ENCODE results near the gene RASAL3.
"Not testable (repeated sequence)": the region's sequence is repeated elsewhere in the genome, so short reads cannot be mapped to it uniquely, and the experiment has no call there.

Gene RASAL3

GRCh38 chr19:15475169-15475568, 10.8 kb upstream of the RASAL3 start:
- no peaks in the 10 kb centered on the region for H3K27me3 ChIP-seq (ENCODE audit: insufficient read depth, low read length, poor library complexity, severe bottlenecking)
- no peak for TF ChIP-seq EZH2phosphoT487 (IDR thresholded peaks at IDR 0.05; ENCODE audit: borderline replicate concordance)
- TF ChIP-seq, protein P1, sequence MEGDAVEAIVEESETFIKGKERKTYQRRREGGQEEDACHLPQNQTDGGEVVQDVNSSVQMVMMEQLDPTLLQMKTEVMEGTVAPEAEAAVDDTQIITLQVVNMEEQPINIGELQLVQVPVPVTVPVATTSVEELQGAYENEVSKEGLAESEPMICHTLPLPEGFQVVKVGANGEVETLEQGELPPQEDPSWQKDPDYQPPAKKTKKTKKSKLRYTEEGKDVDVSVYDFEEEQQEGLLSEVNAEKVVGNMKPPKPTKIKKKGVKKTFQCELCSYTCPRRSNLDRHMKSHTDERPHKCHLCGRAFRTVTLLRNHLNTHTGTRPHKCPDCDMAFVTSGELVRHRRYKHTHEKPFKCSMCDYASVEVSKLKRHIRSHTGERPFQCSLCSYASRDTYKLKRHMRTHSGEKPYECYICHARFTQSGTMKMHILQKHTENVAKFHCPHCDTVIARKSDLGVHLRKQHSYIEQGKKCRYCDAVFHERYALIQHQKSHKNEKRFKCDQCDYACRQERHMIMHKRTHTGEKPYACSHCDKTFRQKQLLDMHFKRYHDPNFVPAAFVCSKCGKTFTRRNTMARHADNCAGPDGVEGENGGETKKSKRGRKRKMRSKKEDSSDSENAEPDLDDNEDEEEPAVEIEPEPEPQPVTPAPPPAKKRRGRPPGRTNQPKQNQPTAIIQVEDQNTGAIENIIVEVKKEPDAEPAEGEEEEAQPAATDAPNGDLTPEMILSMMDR (conservative IDR thresholded peaks at IDR 0.05; ENCODE audit: low read length), result no peak
- H3K36me3 ChIP-seq (ENCODE audit: insufficient read depth, low read length), result no peaks in the 10 kb centered on the region
- no peak overlapping the region for H3K9ac ChIP-seq (ENCODE audit: low read depth, low read length, poor library complexity, severe bottlenecking)
- no peaks in the 10 kb centered on the region for H3K79me2 ChIP-seq (ENCODE audit: insufficient read depth, low read length)
- no peaks in the 10 kb centered on the region for H4K20me1 ChIP-seq (ENCODE audit: insufficient read depth, low read length, poor library complexity, severe bottlenecking)
- H3K4me2 ChIP-seq (ENCODE audit: low read depth, low read length, poor library complexity, severe bottlenecking), result no peak overlapping the region
- H2AFZ ChIP-seq (ENCODE audit: low read length), result no peak overlapping the region
- no peaks in the 10 kb centered on the region for H3K9me3 ChIP-seq (ENCODE audit: insufficient read depth, low read depth, low read length)
- no peak overlapping the region for H3K4me3 ChIP-seq (ENCODE audit: low read length, poor library complexity, severe bottlenecking)
- peaks cover 17% of the 10 kb centered on the region for H3K4me1 ChIP-seq (ENCODE audit: insufficient read depth, low read length, poor library complexity, severe bottlenecking)
- peaks cover 3% of the 10 kb centered on the region; the same call in 1 of the 2 replicates for H3F3A ChIP-seq (ENCODE audit: low read depth)
- no peaks in the 10 kb centered on the region for H3K9me2 ChIP-seq (replicated peaks; ENCODE audit: low read depth, low read length)

DNA sequence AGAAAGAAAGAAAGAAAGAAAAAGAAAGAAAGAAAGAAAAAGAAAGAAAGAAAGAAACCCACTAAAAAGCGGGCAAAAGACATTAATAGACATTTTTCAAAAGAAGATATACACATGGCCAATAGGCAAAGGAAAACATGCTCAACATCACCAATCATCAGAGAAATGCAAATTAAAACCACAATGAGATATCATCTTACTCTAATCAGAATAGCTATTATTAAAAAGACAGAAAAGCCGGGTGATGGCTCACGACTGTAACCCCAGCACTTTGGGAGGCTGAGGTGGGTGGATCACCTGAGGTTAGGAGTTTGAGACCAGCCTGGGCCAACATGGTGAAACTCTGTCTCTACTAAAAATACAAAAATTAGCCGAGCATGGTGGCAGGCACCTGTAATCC, 9.5 kb upstream of the RASAL3 start:
- peaks cover 21% of the 10 kb centered on the region for H3K4me1 ChIP-seq (ENCODE audit: insufficient read depth, low read length, poor library complexity, severe bottlenecking)
- H3K9ac ChIP-seq (ENCODE audit: low read depth, low read length, poor library complexity, severe bottlenecking); H3K79me2 ChIP-seq (ENCODE audit: insufficient read depth, low read length); H3K4me2 ChIP-seq (ENCODE audit: low read depth, low read length, poor library complexity, severe bottlenecking); H4K20me1 ChIP-seq (ENCODE audit: insufficient read depth, low read length, poor library complexity, severe bottlenecking); H3K9me3 ChIP-seq (ENCODE audit: insufficient read depth, low read depth, low read length); H3K27me3 ChIP-seq (ENCODE audit: insufficient read depth, low read length, poor library complexity, severe bottlenecking); H3K36me3 ChIP-seq (ENCODE audit: insufficient read depth, low read length); H3F3A ChIP-seq (ENCODE audit: low read depth); H3K4me3 ChIP-seq (ENCODE audit: low read length, poor library complexity, severe bottlenecking); H2AFZ ChIP-seq (ENCODE audit: low read length); H3K9me2 ChIP-seq (replicated peaks; ENCODE audit: low read depth, low read length): not testable (repeated sequence)

GRCh38 chr19:15471639-15472101, 7.3 kb upstream of the RASAL3 start:
- no peak overlapping the region for H3K4me3 ChIP-seq (ENCODE audit: low read length, poor library complexity, severe bottlenecking)

More at GRCh38 chr19:15471639-15472101, 7.3 kb upstream of the RASAL3 start:
- Histone ChIP-seq H3K4me2 (ENCODE audit: low read depth, low read length, poor library complexity, severe bottlenecking) (no peak overlapping the region), H2AFZ (ENCODE audit: low read length) (no peak overlapping the region), H3K9ac (ENCODE audit: low read depth, low read length, poor library complexity, severe bottlenecking) (no peak overlapping the region), H3K9me2 (replicated peaks; ENCODE audit: low read depth, low read length) (no peaks in the 10 kb centered on the region), H3K9me3 (ENCODE audit: insufficient read depth, low read depth, low read length) (no peaks in the 10 kb centered on the region), H4K20me1 (ENCODE audit: insufficient read depth, low read length, poor library complexity, severe bottlenecking) (no peaks in the 10 kb centered on the region), H3K79me2 (ENCODE audit: insufficient read depth, low read length) (no peaks in the 10 kb centered on the region), H3K36me3 (ENCODE audit: insufficient read depth, low read length) (no peaks in the 10 kb centered on the region), H3F3A (ENCODE audit: low read depth) (peaks cover 10% of the 10 kb centered on the region; the same call in 1 of the 2 replicates), H3K27me3 (ENCODE audit: insufficient read depth, low read length, poor library complexity, severe bottlenecking) (no peaks in the 10 kb centered on the region), H3K4me1 (ENCODE audit: insufficient read depth, low read length, poor library complexity, severe bottlenecking) (peaks cover 38% of the 10 kb centered on the region)
- TF ChIP-seq, protein P1 (conservative IDR thresholded peaks at IDR 0.05; ENCODE audit: low read length), result no peak
- TF ChIP-seq EZH2phosphoT487 (IDR thresholded peaks at IDR 0.05; ENCODE audit: borderline replicate concordance), result no peak
